Nephron progenitor cell (in vitro differentiated cells): Measurements from ENCODE around the gene MYBPHL.

Experiments
- DNase-seq: peaks from one replicate; pipeline ENCODE4 v3.0.0; 2021
- H3K27ac Mint-ChIP-seq: 2 replicates; pipeline ENCODE4 v1.8.0; 2021; ENCODE audit warnings: mild to moderate bottlenecking, moderate library complexity, mixed read lengths
- H3K27me3 Mint-ChIP-seq: 2 replicates; pipeline ENCODE4 v1.8.0; 2021; ENCODE audit warnings: mild to moderate bottlenecking, low read depth, mixed read lengths; ENCODE audit not compliant: poor library complexity
- H3K36me3 Mint-ChIP-seq: 2 replicates; pipeline ENCODE4 v1.8.0; 2021; ENCODE audit warnings: low read depth, mixed read lengths
- H3K4me1 Mint-ChIP-seq: 2 replicates; pipeline ENCODE4 v1.8.0; 2021; ENCODE audit warnings: mixed read lengths
- H3K4me3 Mint-ChIP-seq: 2 replicates; pipeline ENCODE4 v1.8.0; 2021; ENCODE audit warnings: mild to moderate bottlenecking, moderate library complexity, mixed read lengths
- H3K9me3 Mint-ChIP-seq: 2 replicates; pipeline ENCODE4 v1.8.0; 2021; ENCODE audit warnings: mild to moderate bottlenecking, moderate library complexity, mixed read lengths
- CTCF ChIP-seq: fragments of 200-600 bp; sonication (generic); IDR thresholded peaks from 2 replicates; pipeline ENCODE4 v1.5.0; 2021; ENCODE audit warnings: antibody characterized with exemption

Gene MYBPHL

GRCh38 chr1:109266965-109267364 is 39.8 kb downstream of the MYBPHL start:
- peak overlapping the region; percentile 25 for H3K27ac Mint-ChIP-seq
- TF ChIP-seq CTCF = no peak
- H3K4me1 Mint-ChIP-seq = peaks cover 16% of the 10 kb centered on the region
- H3K36me3 Mint-ChIP-seq = peaks cover 13% of the 10 kb centered on the region
- DNase-seq = no peak
- H3K27me3 Mint-ChIP-seq = peaks cover 6% of the 10 kb centered on the region
- H3K4me3 Mint-ChIP-seq = no peak overlapping the region
- no peaks in the 10 kb centered on the region for H3K9me3 Mint-ChIP-seq

- no peak overlapping the region for H3K4me3 Mint-ChIP-seq
- peaks cover 6% of the 10 kb centered on the region for H3K27me3 Mint-ChIP-seq
- H3K4me1 Mint-ChIP-seq = peaks cover 7% of the 10 kb centered on the region
- H3K36me3 Mint-ChIP-seq = peaks cover 13% of the 10 kb centered on the region
- TF ChIP-seq CTCF = no peak
- H3K9me3 Mint-ChIP-seq = no peaks in the 10 kb centered on the region
- DNase-seq = no peak
- no peak overlapping the region for H3K27ac Mint-ChIP-seq
Measured at GRCh38 chr1:109265741-109266330, 41.0 kb downstream of the MYBPHL start.

- H3K4me3 Mint-ChIP-seq = no peak overlapping the region
- no peaks in the 10 kb centered on the region for H3K9me3 Mint-ChIP-seq
- H3K4me1 Mint-ChIP-seq = peaks cover 14% of the 10 kb centered on the region
- peaks cover 6% of the 10 kb centered on the region for H3K27me3 Mint-ChIP-seq
- no peak overlapping the region for H3K27ac Mint-ChIP-seq
- no peak for TF ChIP-seq CTCF
- peaks cover 10% of the 10 kb centered on the region for H3K36me3 Mint-ChIP-seq
- DNase-seq = no peak
Measured at GRCh38 chr1:109265016-109265415, 41.8 kb downstream of the MYBPHL start.

GRCh38 chr1:109264379-109264755 is 42.4 kb downstream of the MYBPHL start:
- TF ChIP-seq CTCF = no peak
- H3K27me3 Mint-ChIP-seq = peaks cover 6% of the 10 kb centered on the region

GRCh38 chr1:109263597-109264378 is 43.0 kb downstream of the MYBPHL start:
- Mint-ChIP-seq H3K27ac (no peak overlapping the region), H3K36me3 (peaks cover 5% of the 10 kb centered on the region)

More at GRCh38 chr1:109264379-109264755, 42.4 kb downstream of the MYBPHL start:
- peaks cover 21% of the 10 kb centered on the region for H3K4me1 Mint-ChIP-seq
- no peaks in the 10 kb centered on the region for H3K9me3 Mint-ChIP-seq
- no peak overlapping the region for H3K27ac Mint-ChIP-seq
- H3K4me3 Mint-ChIP-seq = no peak overlapping the region
- DNase-seq = no peak
- H3K36me3 Mint-ChIP-seq = peaks cover 5% of the 10 kb centered on the region

More at GRCh38 chr1:109263597-109264378, 43.0 kb downstream of the MYBPHL start:
- Mint-ChIP-seq H3K4me3 (no peak overlapping the region), H3K4me1 (peaks cover 25% of the 10 kb centered on the region), H3K27me3 (peaks cover 6% of the 10 kb centered on the region), H3K9me3 (no peaks in the 10 kb centered on the region)
- peak; percentile 100 for TF ChIP-seq CTCF
- DNase-seq = peak; percentile 94
